Erythroblast (primary cell): ENCODE data around the gene NEXN.

Experiments used
- GATA1 ChIP-seq: IDR thresholded peaks from 2 replicates; pipeline ENCODE4 v1.6.1; 2011; ENCODE audit warnings: low read depth, mild to moderate bottlenecking, control low read depth, low read length, moderate library complexity
- POLR2A ChIP-seq: IDR thresholded peaks from 2 replicates; pipeline ENCODE4 v1.6.1; 2011; ENCODE audit warnings: mild to moderate bottlenecking, low read length

- TF ChIP-seq POLR2A: no peak
- no peak for TF ChIP-seq GATA1
These were observed 17.2 kb downstream of the NEXN start for GRCh38 chr1:77905603-77906002.
